Suprapubic skin (tissue), 4 donors: ENCODE measurements around the gene FLYWCH1.

Source experiments
- EP300 ChIP-seq: sonication (generic); formaldehyde crosslinking; IDR thresholded peaks from one replicate; pipeline ENCODE4 v1.6.1; 2017; ENCODE audit warnings: antibody characterized with exemption
- POLR2AphosphoS5 ChIP-seq, 3 donors: sonication (generic); formaldehyde crosslinking; IDR thresholded peaks; one replicate each; pipeline ENCODE4 v1.6.1; 2017; ENCODE audit warnings: antibody characterized with exemption in 3 of 3
- TF ChIP-seq, protein P1 (sequence below), 2 donors: fragments of 200-600 bp in 1 of 2; fragments of 450-650 bp in 1 of 2; sonication (generic) in 1 of 2; IDR thresholded peaks; one replicate each; pipeline ENCODE4 v1.5.1; 2016 to 2019; ENCODE audit warnings: antibody characterized with exemption in 2 of 2, mild to moderate bottlenecking in 1 of 2, moderate library complexity in 1 of 2

DNA sequence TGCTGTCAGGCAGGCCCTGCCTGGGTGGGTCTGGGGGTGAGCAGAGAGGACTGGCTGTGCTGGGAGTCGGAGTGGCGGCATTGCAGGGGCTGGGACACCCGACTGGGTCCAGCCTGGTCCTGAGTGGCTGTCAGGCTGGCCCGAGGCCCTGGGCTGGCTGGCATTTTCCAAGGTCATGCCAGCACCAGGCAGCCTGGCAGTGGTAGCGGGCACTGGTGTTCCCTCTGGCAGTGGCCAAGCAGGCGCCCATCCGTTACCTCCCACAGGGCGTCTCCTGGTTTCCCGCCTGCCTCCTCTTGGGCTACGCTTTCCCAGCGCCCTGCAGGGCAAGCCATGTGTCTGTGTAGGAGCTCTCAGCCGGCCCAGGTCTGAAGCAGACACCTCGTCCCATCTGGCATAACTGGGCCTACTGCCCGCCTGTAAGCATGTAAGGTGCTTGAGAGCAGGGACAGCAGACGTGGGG, 74.2 kb downstream of the FLYWCH1 start:
- TF ChIP-seq EP300 = no peak
- TF ChIP-seq, protein P1, sequence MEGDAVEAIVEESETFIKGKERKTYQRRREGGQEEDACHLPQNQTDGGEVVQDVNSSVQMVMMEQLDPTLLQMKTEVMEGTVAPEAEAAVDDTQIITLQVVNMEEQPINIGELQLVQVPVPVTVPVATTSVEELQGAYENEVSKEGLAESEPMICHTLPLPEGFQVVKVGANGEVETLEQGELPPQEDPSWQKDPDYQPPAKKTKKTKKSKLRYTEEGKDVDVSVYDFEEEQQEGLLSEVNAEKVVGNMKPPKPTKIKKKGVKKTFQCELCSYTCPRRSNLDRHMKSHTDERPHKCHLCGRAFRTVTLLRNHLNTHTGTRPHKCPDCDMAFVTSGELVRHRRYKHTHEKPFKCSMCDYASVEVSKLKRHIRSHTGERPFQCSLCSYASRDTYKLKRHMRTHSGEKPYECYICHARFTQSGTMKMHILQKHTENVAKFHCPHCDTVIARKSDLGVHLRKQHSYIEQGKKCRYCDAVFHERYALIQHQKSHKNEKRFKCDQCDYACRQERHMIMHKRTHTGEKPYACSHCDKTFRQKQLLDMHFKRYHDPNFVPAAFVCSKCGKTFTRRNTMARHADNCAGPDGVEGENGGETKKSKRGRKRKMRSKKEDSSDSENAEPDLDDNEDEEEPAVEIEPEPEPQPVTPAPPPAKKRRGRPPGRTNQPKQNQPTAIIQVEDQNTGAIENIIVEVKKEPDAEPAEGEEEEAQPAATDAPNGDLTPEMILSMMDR (IDR thresholded peaks at IDR 0.05) = no peak
- TF ChIP-seq POLR2AphosphoS5 (IDR thresholded peaks at IDR 0.05) = no peak
